Measurements from ENCODE around the gene MKNK2.

- no peak for TF ChIP-seq TAF1 (IDR thresholded peaks at IDR 0.05; ENCODE audit: low read depth)
- no peak for TF ChIP-seq FOXM1 (IDR thresholded peaks at IDR 0.05; ENCODE audit: borderline replicate concordance, low read depth)
- TF ChIP-seq CREB1 (IDR thresholded peaks at IDR 0.05; ENCODE audit: low read depth): no peak
- TF ChIP-seq MAX (IDR thresholded peaks at IDR 0.05): no peak
- TF ChIP-seq TCF12 (IDR thresholded peaks at IDR 0.05; ENCODE audit: low read depth): no peak
- TF ChIP-seq RAD21 (IDR thresholded peaks at IDR 0.05; ENCODE audit: low read depth): no peak
- TF ChIP-seq YY1 (IDR thresholded peaks at IDR 0.05; ENCODE audit: low read depth): no peak
- TF ChIP-seq TEAD4 (IDR thresholded peaks at IDR 0.05): no peak
Observed at GRCh38 chr19:2062770-2063169, 11.7 kb upstream of the MKNK2 start.

Measured in Ishikawa (cell line).